ENCODE results near the gene TFB2M.

GRCh38 chr1:246517391-246517790 is 48.7 kb downstream of the TFB2M start:
- no peak for TF ChIP-seq CTCF (conservative IDR thresholded peaks at IDR 0.05; ENCODE audit: low read length)
- no peak for TF ChIP-seq EZH2phosphoT487 (IDR thresholded peaks at IDR 0.05; ENCODE audit: borderline replicate concordance)
